H1 (cell line): ENCODE measurements around the gene FAM193A. TPM values are rescaled to one million over a fixed set of nuclear protein-coding genes. Genes with fewer than 3 reads are reported as not detected.

Experiments used
- CTCF ChIA-PET: fragments of 300-600 bp; sonication (Branson Sonifier 250); formaldehyde crosslinking; loops from one replicate; lab custom pipeline; 2021; ENCODE audit not compliant: partially characterized antibody; lab: Charles Lee
- POLR2A ChIA-PET: fragments of 300-600 bp; sonication (Branson Sonifier 250); formaldehyde crosslinking; loops from one replicate; lab custom pipeline; 2021; ENCODE audit warnings: inconsistent platforms; ENCODE audit not compliant: partially characterized antibody; lab: Charles Lee
- DNase-seq, 2 experiments: peaks; one replicate each; pipeline versions ENCODE4 v3.0.0 to v3.0.0-alpha.2; 2010 to 2022; ENCODE audit warnings: low spot score in 2 of 2, low read depth in 1 of 2, mixed read lengths in 1 of 2
- FAIRE-seq: peaks from 2 replicates; lab custom pipeline; 2011; peaks lifted over from hg19 to GRCh38; lab: Jason Lieb, UNC
- H2AFZ ChIP-seq: 2 replicates; pipeline ENCODE4 v1.8.1; 2012; ENCODE audit warnings: low read length, inconsistent platforms
- H2AK5ac ChIP-seq: 2 replicates; pipeline ENCODE4 v1.6.1; 2013; ENCODE audit warnings: low read depth, low read length
- H2BK120ac ChIP-seq: replicated peaks from 2 replicates; pipeline ENCODE3; 2013; ENCODE audit warnings: low read depth, low read length, inconsistent platforms
- H2BK12ac ChIP-seq: 2 replicates; pipeline ENCODE4 v1.6.1; 2013; ENCODE audit warnings: low read depth, low read length
- H2BK15ac ChIP-seq: 2 replicates; pipeline ENCODE4 v1.6.1; 2013; ENCODE audit warnings: low read length
- H2BK20ac ChIP-seq: 2 replicates; pipeline ENCODE4 v1.6.1; 2013; ENCODE audit warnings: low read length
- H2BK5ac ChIP-seq: 2 replicates; pipeline ENCODE4 v1.6.1; 2013; ENCODE audit warnings: low read depth, low read length
- H3K14ac ChIP-seq: 2 replicates; pipeline ENCODE4 v1.6.1; 2013; ENCODE audit warnings: inconsistent platforms; ENCODE audit not compliant: insufficient read length
- H3K18ac ChIP-seq: 2 replicates; pipeline ENCODE4 v1.6.1; 2013; ENCODE audit warnings: low read length; ENCODE audit errors: extremely low read depth
- H3K23ac ChIP-seq: 2 replicates; pipeline ENCODE4 v1.6.1; 2013; ENCODE audit warnings: inconsistent platforms; ENCODE audit not compliant: insufficient read length
- H3K23me2 ChIP-seq: 2 replicates; pipeline ENCODE4 v1.6.1; 2013; ENCODE audit warnings: low read depth, low read length
- H3K27ac ChIP-seq: 2 replicates; pipeline ENCODE4 v1.6.1; 2011; ENCODE audit warnings: low read depth, low read length, inconsistent platforms
- H3K27me3 ChIP-seq, 4 experiments: replicated peaks in 1 of 4; 1 replicate in 1 of 4; 2 replicates in 3 of 4; pipeline versions ENCODE4 v1.6.1 to v1.8.1; 2011 to 2013; ENCODE audit warnings: low read length in 3 of 4, mild to moderate bottlenecking in 3 of 4, inconsistent platforms in 2 of 4, mixed read lengths in 2 of 4, moderate library complexity in 1 of 4; ENCODE audit not compliant: control insufficient read depth in 3 of 4, insufficient read depth in 3 of 4; ENCODE audit errors: extremely low read depth in 1 of 4
- H3K36me3 ChIP-seq, 4 experiments: 2 replicates each; pipeline versions ENCODE4 v1.6.1 to v1.8.1; 2011 to 2013; ENCODE audit warnings: mild to moderate bottlenecking in 4 of 4, low read length in 3 of 4, moderate library complexity in 2 of 4, control low read depth in 1 of 4, inconsistent platforms in 1 of 4; ENCODE audit not compliant: insufficient read depth in 4 of 4, control insufficient read depth in 2 of 4
- H3K4ac ChIP-seq: replicated peaks from 2 replicates; pipeline ENCODE3; 2013; ENCODE audit warnings: low read length, low read depth, mixed read lengths, inconsistent platforms; ENCODE audit not compliant: insufficient read length
- H3K4me1 ChIP-seq, 4 experiments: replicated peaks in 1 of 4; 1 replicate in 1 of 4; 2 replicates in 3 of 4; pipeline versions ENCODE4 v1.6.1 to v1.8.1; 2011 to 2013; ENCODE audit warnings: low read length in 3 of 4, inconsistent platforms in 2 of 4, mixed read lengths in 1 of 4; ENCODE audit not compliant: insufficient read depth in 4 of 4, control insufficient read depth in 3 of 4
- H3K4me2 ChIP-seq, 2 experiments: 2 replicates each; pipeline versions ENCODE4 v1.6.1 to v1.8.1; 2011 to 2013; ENCODE audit warnings: low read depth in 2 of 2, low read length in 2 of 2, control low read depth in 1 of 2, inconsistent platforms in 1 of 2, mild to moderate bottlenecking in 1 of 2; ENCODE audit not compliant: insufficient read depth in 1 of 2
- H3K4me3 ChIP-seq, 4 experiments: fragments of 200-600, 300-600 bp in 1 of 4; sonication (generic), shearing (Covaris generic), sonication (Bioruptor Twin) in 1 of 4; 2 replicates each; pipeline versions ENCODE4 v1.5.1 to v1.8.1; 2011 to 2016; ENCODE audit warnings: low read length in 4 of 4, low read depth in 3 of 4, control low read depth in 2 of 4, inconsistent platforms in 2 of 4, mild to moderate bottlenecking in 2 of 4, mixed read lengths in 1 of 4, moderate library complexity in 1 of 4; ENCODE audit not compliant: insufficient read depth in 2 of 4; ENCODE audit errors: extremely low read depth in 1 of 4
- H3K56ac ChIP-seq: replicated peaks from 2 replicates; pipeline ENCODE3; 2013; ENCODE audit warnings: low read depth, mild to moderate bottlenecking, mixed read lengths, low read length, inconsistent platforms; ENCODE audit not compliant: insufficient read length
- H3K79me1 ChIP-seq: 2 replicates; pipeline ENCODE4 v1.6.1; 2013; ENCODE audit warnings: low read depth, low read length, control low read depth
- H3K79me2 ChIP-seq, 2 experiments: 2 replicates each; pipeline versions ENCODE4 v1.6.1 to v1.8.1; 2012 to 2013; ENCODE audit warnings: low read length in 2 of 2, mild to moderate bottlenecking in 2 of 2, inconsistent platforms in 1 of 2; ENCODE audit not compliant: insufficient read depth in 2 of 2, control insufficient read depth in 1 of 2
- H3K9ac ChIP-seq, 4 experiments: replicated peaks in 1 of 4; 1 replicate in 1 of 4; 2 replicates in 3 of 4; pipeline versions ENCODE4 v1.6.1 to v1.8.1; 2011 to 2013; ENCODE audit warnings: low read depth in 3 of 4, low read length in 3 of 4, control low read depth in 2 of 4, mild to moderate bottlenecking in 2 of 4, moderate library complexity in 2 of 4, inconsistent platforms in 1 of 4; ENCODE audit errors: extremely low read depth in 1 of 4
- H3K9me3 ChIP-seq, 2 experiments: 2 replicates each; pipeline versions ENCODE4 v1.6.1 to v1.8.1; 2012 to 2013; ENCODE audit warnings: mild to moderate bottlenecking in 2 of 2, moderate library complexity in 2 of 2, control low read depth in 1 of 2, inconsistent platforms in 1 of 2, low read depth in 1 of 2, low read length in 1 of 2, mixed read lengths in 1 of 2; ENCODE audit not compliant: insufficient read depth in 2 of 2
- H4K20me1 ChIP-seq, 2 experiments: replicated peaks in 1 of 2; 2 replicates each; pipeline versions ENCODE3 to v1.8.1; 2011 to 2013; ENCODE audit warnings: inconsistent platforms in 2 of 2, low read length in 2 of 2, mild to moderate bottlenecking in 1 of 2; ENCODE audit not compliant: insufficient read depth in 2 of 2, control insufficient read depth in 1 of 2
- H4K5ac ChIP-seq: 2 replicates; pipeline ENCODE4 v1.6.1; 2013; ENCODE audit warnings: low read length, low read depth, mixed read lengths, inconsistent platforms; ENCODE audit not compliant: insufficient read length
- H4K8ac ChIP-seq: 2 replicates; pipeline ENCODE4 v1.8.0; 2013; ENCODE audit warnings: mild to moderate bottlenecking, moderate library complexity, low read length, inconsistent platforms; ENCODE audit not compliant: insufficient read depth; ENCODE audit errors: extremely low read depth
- H4K91ac ChIP-seq: replicated peaks from 2 replicates; pipeline ENCODE3; 2013; ENCODE audit warnings: low read length, mixed read lengths, inconsistent platforms; ENCODE audit not compliant: insufficient read length
- CHD1 ChIP-seq: IDR thresholded peaks from 2 replicates; pipeline ENCODE4 v1.6.1; 2012; ENCODE audit warnings: low read depth, low read length, improper control_type of control experiment
- CTBP2 ChIP-seq: IDR thresholded peaks from 2 replicates; pipeline ENCODE4 v1.7.0; 2011; ENCODE audit warnings: borderline replicate concordance, mild to moderate bottlenecking, moderate library complexity, mixed read lengths, low read length; ENCODE audit not compliant: insufficient read depth, insufficient read length
- EP300 ChIP-seq, 2 experiments: IDR thresholded peaks; 1 replicate in 1 of 2; 2 replicates in 1 of 2; pipeline ENCODE4 v1.6.1; 2011 to 2012; ENCODE audit warnings: low read depth in 2 of 2, low read length in 2 of 2, mild to moderate bottlenecking in 2 of 2, borderline replicate concordance in 1 of 2, inconsistent platforms in 1 of 2, moderate library complexity in 1 of 2
- GTF2F1 ChIP-seq: IDR thresholded peaks from 2 replicates; pipeline ENCODE4 v1.6.1; 2012; ENCODE audit warnings: low read depth, low read length, improper control_type of control experiment, borderline replicate concordance
- JUN ChIP-seq: IDR thresholded peaks from 2 replicates; pipeline ENCODE4 v1.6.1; 2011; ENCODE audit warnings: low read depth, mild to moderate bottlenecking, improper control_type of control experiment, low read length
- MAFK ChIP-seq: IDR thresholded peaks from 2 replicates; pipeline ENCODE4 v1.6.1; 2012; ENCODE audit warnings: low read depth, mild to moderate bottlenecking, improper control_type of control experiment, low read length
- NANOG ChIP-seq: IDR thresholded peaks from 2 replicates; pipeline ENCODE4 v1.6.1; 2011; ENCODE audit warnings: low read length, low read depth, mild to moderate bottlenecking, inconsistent platforms; ENCODE audit not compliant: insufficient read depth, poor library complexity, severe bottlenecking
- NRF1 ChIP-seq: IDR thresholded peaks from 2 replicates; pipeline ENCODE4 v1.6.1; 2011; ENCODE audit warnings: mild to moderate bottlenecking, low read depth, low read length, improper control_type of control experiment
- SIN3A ChIP-seq, 2 experiments: IDR thresholded peaks in 1 of 2; conservative IDR thresholded peaks in 1 of 2; 2 replicates each; pipeline ENCODE4 v1.6.1; 2011 to 2012; ENCODE audit warnings: low read length in 2 of 2, improper control_type of control experiment in 1 of 2, low read depth in 1 of 2, mild to moderate bottlenecking in 1 of 2
- SP1 ChIP-seq: IDR thresholded peaks from 2 replicates; pipeline ENCODE4 v1.6.1; 2011; ENCODE audit warnings: low read depth, low read length
- SP2 ChIP-seq: IDR thresholded peaks from 2 replicates; pipeline ENCODE4 v1.6.1; 2012; ENCODE audit warnings: mild to moderate bottlenecking, low read length, inconsistent platforms
- WGBS, 2 experiments: shearing (Covaris generic) in 1 of 2; methylation state at CpG; one replicate each; pipeline versions ENCODE4 v1.1.6 to v1.1.7; 2013 to 2015; ENCODE audit warnings: low lambda C conversion rate in 2 of 2, mixed read lengths in 2 of 2, inconsistent platforms in 1 of 2, low coverage in 1 of 2, missing lambda C conversion rate in 1 of 2; ENCODE audit not compliant: insufficient replicate concordance in 2 of 2, insufficient coverage in 1 of 2, insufficient read length in 1 of 2; ENCODE audit errors: extremely low coverage in 1 of 2, missing lambda C conversion rate in 1 of 2; 5-methylcytosine and 5-hydroxymethylcytosine counted together
- polyA plus RNA-seq, 7 experiments: library from polyadenylated mRNA; depleted of rRNA in 3 of 7; stranded (reverse) in 5 of 7; unstranded in 2 of 7; fragments of >200 nt in 5 of 7; fragments of 200-250 nt in 2 of 7; gene quantifications; 1 replicate in 5 of 7; 2 replicates in 1 of 7; 4 replicates in 1 of 7; pipeline versions ENCODE4 v1.2.1 to v1.2.3, GENCODE V29; 2011 to 2013; ENCODE audit warnings: missing spikeins in 2 of 7, mixed read lengths in 2 of 7
- total RNA-seq: library from RNA; stranded (reverse); fragmentation: NEBNext Ultra II Directional; extraction: Animal tissue kit (Norgen Biotek cat#: 25700); gene quantifications from 2 replicates; pipeline ENCODE4 v1.2.1, GENCODE V29; 2021

FAM193A gene
- total and polyA plus RNA-seq, 2 of the 8 experiments (the other 6 are each of a cell fraction or from before 2014, with no cell fraction given) = 8.7 to 26.2 TPM

DNA sequence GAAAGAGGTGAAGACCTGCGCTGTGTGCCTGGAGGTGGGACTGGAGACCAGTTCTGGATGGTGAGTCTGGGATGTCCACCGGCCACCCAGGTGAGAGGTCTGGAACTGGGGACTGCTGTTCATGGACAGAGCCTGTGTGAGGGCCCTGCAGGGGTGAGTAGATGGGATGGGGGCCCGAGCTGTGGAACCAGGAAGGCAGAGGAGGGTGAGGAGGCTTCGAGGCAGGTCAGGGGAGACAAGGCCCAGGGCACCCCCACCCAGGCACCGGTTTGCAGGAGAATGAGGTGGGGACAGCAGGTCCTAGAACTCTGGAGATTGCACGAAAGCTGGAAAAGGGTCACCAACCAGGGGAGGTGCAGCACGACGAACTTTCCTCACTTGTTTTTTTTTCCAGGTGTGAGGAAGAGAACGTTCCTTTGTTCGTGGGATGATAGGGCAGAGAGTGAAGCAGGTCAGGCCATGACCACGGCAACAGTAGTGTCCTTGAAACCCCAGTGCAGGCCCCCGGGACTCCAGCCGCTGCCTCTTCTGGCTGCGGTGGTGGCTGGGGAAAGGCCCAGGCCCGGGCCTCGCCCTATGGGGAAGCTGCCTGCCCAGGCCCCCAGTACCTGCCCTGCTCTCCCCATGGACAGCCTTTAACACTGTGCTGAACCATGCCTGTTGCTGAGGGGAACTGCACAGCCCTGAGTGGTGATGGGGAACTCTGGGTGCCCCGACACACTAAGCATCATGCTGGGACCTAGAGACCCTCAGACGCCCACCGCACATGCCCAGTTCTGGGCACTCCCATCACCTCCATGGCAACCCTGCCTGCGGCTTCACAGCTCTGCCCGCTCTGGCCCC, 196.8 kb downstream of the FAM193A start:
- Histone ChIP-seq H2BK15ac (no peak overlapping the region), H2BK120ac (no peak overlapping the region), H3K36me3 (peaks cover 5 to 17% (median 11%) of the 10 kb centered on the region in 4 experiments; a peak in 7 of 8 replicates), H3K79me1 (no peaks in the 10 kb centered on the region), H3K79me2 (no peaks in the 10 kb centered on the region), H2BK5ac (no peak overlapping the region), H3K27me3 (no peaks in the 10 kb centered on the region), H2BK20ac (no peak overlapping the region), H3K27ac (no peak overlapping the region), H4K5ac (no peak overlapping the region), H4K91ac (no peak overlapping the region), H3K4ac (no peak overlapping the region), H3K23ac (no peak overlapping the region), H3K4me3 (no peak overlapping the region), H3K56ac (no peak overlapping the region), H3K9ac (no peak overlapping the region), H3K4me1 (no peaks in the 10 kb centered on the region), H2AFZ (no peak overlapping the region), H2AK5ac (no peak overlapping the region), H3K14ac (no peak overlapping the region), H3K4me2 (no peak overlapping the region), H3K23me2 (no peaks in the 10 kb centered on the region), H4K8ac (no peak overlapping the region), H3K9me3 (peaks cover 0 to 4% of the 10 kb centered on the region in 2 experiments; a peak in 1 of 4 replicates), H2BK12ac (no peak overlapping the region), H4K20me1 (peaks cover 0 to 3% of the 10 kb centered on the region in 2 experiments), H3K18ac (no peak overlapping the region)
- CTCF ChIA-PET = interaction anchor here (0.6 kb wide), 1 partner anchor 8 kb away, joined by 4 read pairs; no protein-coding TSS in a partner anchor
- DNase-seq (no peak), FAIRE-seq (no peak)
- POLR2A ChIA-PET = interaction anchor here (0.6 to 1.3 kb wide), 2 partner anchors 13 to 36 kb away, joined by 3 read pairs; no protein-coding TSS in a partner anchor
- 94% methylated on average over 20 of the region's 21 CpGs; no CpG with 5 or more reads in 1 of the 2 experiments for WGBS, 2 experiments
- TF ChIP-seq CHD1 (no peak), SIN3A (conservative IDR thresholded peaks at IDR 0.05 in 1 of 2, IDR thresholded peaks at IDR 0.05 in 1 of 2; ENCODE audit: low read depth in 1 of 2, low read length in 2 of 2) (no peak), CTBP2 (no peak), GTF2F1 (no peak), EP300 (IDR thresholded peaks at IDR 0.05; ENCODE audit: borderline replicate concordance in 1 of 2, low read depth in 2 of 2, low read length in 2 of 2) (no peak), MAFK (no peak), NRF1 (no peak), JUN (no peak), NANOG (no peak), SP2 (no peak), SP1 (no peak)
